ENCODE results near the gene LTBP1. TPM values are rescaled to one million over a fixed set of nuclear protein-coding genes. Genes with fewer than 3 reads are reported as not detected.
"Not testable (repeated sequence)": the region's sequence is repeated elsewhere in the genome, so short reads cannot be mapped to it uniquely, and the experiment has no call there.

The LTBP1 gene
- total RNA-seq, 1 donor from 2014 or later = 102 TPM

DNA sequence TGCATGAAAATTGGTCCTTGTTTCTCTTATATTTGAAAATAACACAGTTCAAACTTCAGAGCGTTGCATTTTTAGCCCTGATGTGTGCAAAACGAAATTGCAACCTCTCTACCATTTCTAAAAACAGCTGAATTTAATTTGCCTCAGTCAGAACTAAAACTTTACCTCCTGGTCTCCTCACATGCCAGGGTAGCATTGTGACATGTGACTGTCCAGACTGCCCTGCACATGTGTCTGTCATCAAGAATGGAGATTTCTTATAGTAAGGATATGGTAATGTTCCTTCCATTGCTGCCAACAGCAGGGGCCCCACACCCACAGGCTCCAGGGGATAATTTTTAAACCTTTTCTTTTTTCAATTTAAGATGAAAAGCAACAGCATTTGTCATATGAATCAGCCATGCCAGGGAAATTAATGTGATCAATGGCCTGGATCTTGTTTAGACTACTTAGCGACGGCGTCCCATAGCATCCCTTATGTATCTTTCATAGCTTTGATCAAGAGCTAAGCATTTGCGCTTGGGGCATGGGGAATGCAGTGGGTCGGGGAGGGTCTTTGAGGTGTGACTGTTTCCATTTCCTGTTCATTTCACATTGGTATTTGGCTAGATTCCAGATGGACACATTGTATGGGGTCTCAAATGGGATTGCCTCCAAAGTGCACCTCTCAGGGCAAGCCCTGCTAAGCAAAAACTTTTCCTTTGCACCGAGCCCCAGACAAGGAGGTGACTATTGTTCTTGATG lies 437.3 kb downstream of the LTBP1 start:
- Mint-ChIP-seq H3K27me3 (ENCODE audit: unreplicated experiment) (no peaks in the 10 kb centered on the region), H3K9me3 (ENCODE audit: unreplicated experiment) (no peaks in the 10 kb centered on the region), H3K4me3 (ENCODE audit: unreplicated experiment) (no peak overlapping the region), H3K27ac (ENCODE audit: unreplicated experiment) (no peak overlapping the region), H3K36me3 (ENCODE audit: unreplicated experiment) (peaks cover 4% of the 10 kb centered on the region), H3K4me1 (ENCODE audit: unreplicated experiment) (peaks cover 6% of the 10 kb centered on the region)
- TF ChIP-seq CTCF (IDR thresholded peaks at IDR 0.05) = no peak
- no peak for DNase-seq (ENCODE audit: extremely low spot score, unreplicated experiment)

DNA sequence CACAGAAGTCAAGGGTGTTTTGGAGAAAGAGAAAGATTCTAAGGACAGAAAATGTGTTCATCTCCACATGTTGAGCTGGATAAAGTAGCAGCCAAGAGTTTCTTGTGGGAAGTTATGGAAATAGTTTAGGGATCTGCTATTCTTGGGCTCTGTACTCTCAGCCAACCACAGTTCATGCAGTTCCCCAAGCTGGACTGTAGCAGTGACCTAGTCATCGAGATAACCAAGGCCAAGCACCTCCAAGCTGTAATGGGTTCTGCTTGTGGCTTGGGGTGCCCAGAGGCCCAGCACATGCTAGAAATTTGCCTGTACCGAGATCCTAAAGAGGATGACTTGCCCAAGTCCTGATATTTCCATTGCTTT lies 437.8 kb downstream of the LTBP1 start:
- H3K4me1 Mint-ChIP-seq (ENCODE audit: unreplicated experiment) = peaks cover 6% of the 10 kb centered on the region
- no peaks in the 10 kb centered on the region for H3K27me3 Mint-ChIP-seq (ENCODE audit: unreplicated experiment)
- TF ChIP-seq CTCF (IDR thresholded peaks at IDR 0.05) = no peak
- H3K9me3 Mint-ChIP-seq (ENCODE audit: unreplicated experiment) = no peaks in the 10 kb centered on the region
- no peak for DNase-seq (ENCODE audit: extremely low spot score, unreplicated experiment)
- no peak overlapping the region for H3K27ac Mint-ChIP-seq (ENCODE audit: unreplicated experiment)
- H3K4me3 Mint-ChIP-seq (ENCODE audit: unreplicated experiment) = no peak overlapping the region
- H3K36me3 Mint-ChIP-seq (ENCODE audit: unreplicated experiment) = peaks cover 4% of the 10 kb centered on the region

DNA sequence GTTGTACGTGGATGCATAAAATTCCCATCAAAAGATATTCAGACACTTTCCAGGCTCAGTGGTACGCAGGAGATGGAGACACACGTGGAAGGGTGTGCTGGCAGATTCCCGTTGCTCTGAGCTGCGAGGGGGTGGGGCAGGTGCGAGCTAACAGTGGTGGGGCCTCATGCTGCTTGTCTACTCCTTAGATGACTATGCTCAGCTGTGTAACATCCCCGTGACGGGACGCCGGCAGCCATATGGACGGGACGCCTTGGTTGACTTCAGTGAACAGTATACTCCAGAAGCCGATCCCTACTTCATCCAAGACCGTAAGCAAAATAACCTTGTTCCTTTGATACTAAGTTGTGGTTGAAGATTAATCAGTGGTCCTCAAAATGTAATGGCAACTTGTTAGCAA lies 442.2 kb downstream of the LTBP1 start:
- H3K27me3 Mint-ChIP-seq (ENCODE audit: unreplicated experiment) = no peaks in the 10 kb centered on the region
- H3K27ac Mint-ChIP-seq (ENCODE audit: unreplicated experiment) = no peak overlapping the region
- H3K36me3 Mint-ChIP-seq (ENCODE audit: unreplicated experiment) = peaks cover 7% of the 10 kb centered on the region
- peaks cover 5% of the 10 kb centered on the region for H3K4me1 Mint-ChIP-seq (ENCODE audit: unreplicated experiment)
- no peak for DNase-seq (ENCODE audit: extremely low spot score, unreplicated experiment)
- no peaks in the 10 kb centered on the region for H3K9me3 Mint-ChIP-seq (ENCODE audit: unreplicated experiment)
- no peak overlapping the region for H3K4me3 Mint-ChIP-seq (ENCODE audit: unreplicated experiment)
- no peak for TF ChIP-seq CTCF (IDR thresholded peaks at IDR 0.05)

- H3K27me3 Mint-ChIP-seq (ENCODE audit: unreplicated experiment); H3K36me3 Mint-ChIP-seq (ENCODE audit: unreplicated experiment); H3K4me3 Mint-ChIP-seq (ENCODE audit: unreplicated experiment); H3K27ac Mint-ChIP-seq (ENCODE audit: unreplicated experiment); H3K4me1 Mint-ChIP-seq (ENCODE audit: unreplicated experiment); DNase-seq (ENCODE audit: extremely low spot score, unreplicated experiment); H3K9me3 Mint-ChIP-seq (ENCODE audit: unreplicated experiment): not testable (repeated sequence)
These were observed 442.9 kb downstream of the LTBP1 start for GRCh38 chr2:33389695-33390094.

- Mint-ChIP-seq H3K27ac (ENCODE audit: unreplicated experiment) (no peak overlapping the region), H3K27me3 (ENCODE audit: unreplicated experiment) (no peaks in the 10 kb centered on the region), H3K4me1 (ENCODE audit: unreplicated experiment) (peaks cover 6% of the 10 kb centered on the region), H3K4me3 (ENCODE audit: unreplicated experiment) (no peak overlapping the region), H3K9me3 (ENCODE audit: unreplicated experiment) (peaks cover 6% of the 10 kb centered on the region), H3K36me3 (ENCODE audit: unreplicated experiment) (peaks cover 10% of the 10 kb centered on the region)
- no peak for TF ChIP-seq CTCF (IDR thresholded peaks at IDR 0.05)
- DNase-seq (ENCODE audit: extremely low spot score, unreplicated experiment) = no peak
These were observed 444.9 kb downstream of the LTBP1 start for GRCh38 chr2:33391529-33392255.

All from osteocyte (in vitro differentiated cells).